Stimulated activated CD4-positive, alpha-beta T cell treated with anti-CD3 and anti-CD28 coated beads, TNF-alpha, amount 100 ng/mL, for 4 hours (primary cell): ENCODE measurements around the gene FGGY.

Source experiments
- DNase-seq, 3 experiments: peaks; one replicate each; pipeline ENCODE4 v3.0.0-alpha.2; 2020; ENCODE audit warnings: low read depth in 3 of 3

The FGGY gene

DNA sequence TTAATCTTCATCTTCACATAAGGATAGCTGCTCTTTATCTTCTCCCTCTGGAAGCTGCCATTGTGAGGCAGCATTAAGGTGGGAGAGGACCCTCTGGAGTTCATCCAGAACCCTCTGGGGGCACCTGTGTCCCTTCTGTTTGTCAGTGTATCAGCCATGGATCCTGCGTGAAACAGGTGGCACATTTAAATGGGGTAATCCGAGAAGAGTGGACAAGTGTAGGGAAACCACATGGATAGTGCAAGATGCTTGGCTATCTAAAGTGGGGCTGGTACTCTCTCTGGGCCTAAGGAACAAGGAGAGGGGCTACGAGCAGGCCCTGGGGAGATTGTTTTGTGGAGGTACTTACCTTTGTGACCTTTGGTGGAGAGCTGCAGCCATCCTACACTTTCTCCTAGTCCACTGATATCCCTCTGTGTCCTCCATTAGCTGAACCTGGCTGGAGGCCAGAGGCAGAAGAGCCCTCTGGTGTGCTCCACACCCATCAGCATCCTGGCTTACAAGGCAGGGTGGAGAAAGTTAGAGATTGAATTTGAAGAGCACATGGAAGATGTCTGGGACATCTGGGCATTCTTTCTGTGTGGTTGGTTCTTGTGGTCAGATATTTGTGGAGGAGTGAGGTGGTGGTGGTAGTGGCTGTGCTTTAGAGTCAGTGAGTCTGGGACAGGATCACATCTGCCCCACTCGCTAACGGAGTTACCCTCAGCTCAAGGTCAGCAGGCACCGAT is 117.7 kb downstream of the FGGY start:
- DNase-seq, result no peak

DNA sequence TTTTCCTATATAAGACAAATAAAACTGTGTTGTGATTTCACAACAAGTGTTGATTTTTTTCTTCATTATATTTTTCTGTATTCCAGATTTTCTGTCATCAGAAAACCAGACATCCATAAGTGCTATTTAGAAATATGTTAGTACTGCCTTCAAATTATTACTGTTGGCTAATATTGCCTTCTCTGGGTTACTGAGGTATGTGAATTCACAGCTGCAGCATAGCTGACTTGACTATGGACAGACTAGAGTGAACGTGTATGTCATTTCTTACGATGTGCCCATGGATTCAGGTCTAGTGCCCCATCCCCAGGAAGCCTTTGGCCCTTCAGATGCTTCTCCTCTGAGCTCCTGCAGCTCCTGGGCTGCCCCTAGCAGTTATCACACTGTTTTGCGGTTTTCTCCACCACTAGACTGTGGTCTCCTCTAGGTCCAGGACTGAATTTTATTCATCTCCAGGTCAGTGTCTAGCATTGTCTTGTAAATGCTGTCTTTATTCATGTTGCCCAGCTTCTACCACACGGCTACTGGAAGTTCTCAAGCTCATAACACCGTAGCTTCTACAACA is 118.5 kb downstream of the FGGY start:
- no peak for DNase-seq

DNA sequence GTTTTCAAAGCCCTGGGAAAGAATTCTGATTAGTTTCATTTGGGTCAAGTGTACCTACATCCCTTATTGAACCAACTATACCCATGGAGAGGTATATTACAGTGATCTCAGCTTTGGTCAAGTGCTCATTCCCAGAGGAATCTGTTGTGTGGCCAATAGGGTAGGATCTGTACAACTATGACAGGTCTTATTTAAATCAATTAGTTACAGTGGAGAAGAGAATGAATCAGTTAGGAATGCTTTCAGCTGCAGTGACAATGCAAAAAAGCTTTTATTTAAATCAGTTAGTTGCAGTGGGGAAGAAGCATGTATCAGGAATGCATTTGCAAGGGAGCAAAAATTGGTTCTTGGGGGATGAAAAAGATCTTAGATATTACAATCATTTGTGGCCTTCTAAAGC is 119.0 kb downstream of the FGGY start:
- DNase-seq, result no peak

DNA sequence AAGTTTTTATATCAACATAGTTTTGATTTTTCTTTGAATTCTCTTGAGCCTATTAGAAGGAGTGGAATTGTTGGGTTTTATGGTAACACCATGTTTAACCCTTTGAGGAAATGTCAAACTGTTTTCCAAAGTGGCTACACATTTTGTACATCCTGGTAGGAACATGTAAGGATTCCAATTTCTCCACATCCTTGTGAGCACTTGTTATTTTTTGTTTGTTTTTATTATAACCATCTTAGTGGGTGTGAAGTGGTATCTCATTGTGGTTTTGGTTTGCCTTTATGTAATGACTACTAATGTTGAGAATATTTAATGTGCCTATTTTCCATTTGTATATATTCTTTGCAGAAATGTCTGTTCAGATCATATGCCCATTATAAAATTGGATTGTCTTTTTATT is 120.5 kb downstream of the FGGY start:
- no peak for DNase-seq

DNA sequence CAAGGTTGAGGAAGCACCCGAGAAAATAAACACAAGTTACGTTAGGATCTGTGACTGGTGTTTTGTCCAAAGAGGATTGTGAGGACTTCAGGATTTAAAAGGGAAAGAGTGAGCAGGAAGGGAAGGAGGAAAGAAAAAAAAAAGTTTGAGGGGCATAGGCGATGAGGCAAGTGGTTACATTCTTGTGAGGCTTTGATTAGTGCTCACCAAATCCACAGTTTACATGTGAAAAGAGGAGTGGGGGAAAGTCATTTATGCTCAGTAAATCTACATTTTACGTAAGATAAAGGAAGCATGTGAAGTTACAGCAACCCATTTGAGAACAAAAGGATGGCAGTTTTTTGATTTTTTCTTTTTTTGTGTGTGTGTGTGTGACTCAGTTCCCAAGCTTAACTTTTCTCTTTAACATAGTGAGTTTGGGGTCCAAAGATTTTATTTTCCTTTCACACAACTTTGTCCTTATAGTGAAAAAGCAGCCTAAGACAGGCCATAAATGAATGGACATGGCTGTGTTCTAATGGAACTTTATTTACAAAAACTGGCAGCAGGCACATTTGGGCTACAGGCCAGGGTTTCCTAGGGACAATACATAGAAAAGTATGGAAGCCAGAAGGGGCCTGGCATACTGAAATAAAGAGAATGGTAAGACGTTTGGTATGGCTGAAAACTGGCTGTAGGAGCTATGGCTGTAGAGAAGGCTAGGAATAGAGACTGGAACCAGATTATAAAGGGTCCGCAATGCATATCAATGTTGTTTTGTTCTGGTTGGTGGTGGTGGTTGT is 121.7 kb downstream of the FGGY start:
- no peak for DNase-seq

DNA sequence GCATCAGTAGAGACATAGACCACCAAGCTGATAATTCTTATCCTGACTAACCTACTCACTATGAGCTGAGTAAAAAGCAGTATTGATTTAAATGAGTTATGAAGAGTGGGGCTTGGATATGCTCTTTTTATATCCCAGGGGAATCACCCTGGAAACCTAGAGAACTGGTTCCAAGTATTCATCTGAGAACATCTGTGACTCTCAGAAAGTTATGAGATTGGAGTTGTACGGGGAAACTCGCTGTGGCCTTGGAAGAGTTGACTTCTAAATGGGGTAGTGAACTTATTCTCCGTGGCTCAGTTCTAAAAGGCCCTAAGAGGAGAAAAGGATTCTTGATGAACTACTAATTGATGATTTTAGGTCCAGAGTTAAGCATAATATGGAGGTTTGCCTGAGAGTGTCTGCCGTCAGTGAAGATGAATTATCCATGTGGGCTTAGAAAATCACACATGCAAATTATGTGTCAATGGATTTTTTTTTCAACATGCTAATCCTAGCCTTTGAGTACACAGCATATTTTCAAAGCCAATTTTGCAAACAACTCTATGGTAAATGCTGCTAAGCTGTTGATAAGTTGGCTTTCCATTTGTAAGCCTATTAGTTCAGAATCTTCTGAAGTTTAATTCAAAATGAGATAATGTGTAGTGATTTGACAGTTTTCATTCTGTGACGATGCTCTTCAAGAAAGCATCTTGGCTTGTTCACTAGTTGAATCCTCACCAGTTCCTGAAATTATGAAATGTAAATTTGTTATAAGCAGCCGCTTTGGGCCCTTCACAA is 122.7 kb downstream of the FGGY start:
- no peak for DNase-seq

DNA sequence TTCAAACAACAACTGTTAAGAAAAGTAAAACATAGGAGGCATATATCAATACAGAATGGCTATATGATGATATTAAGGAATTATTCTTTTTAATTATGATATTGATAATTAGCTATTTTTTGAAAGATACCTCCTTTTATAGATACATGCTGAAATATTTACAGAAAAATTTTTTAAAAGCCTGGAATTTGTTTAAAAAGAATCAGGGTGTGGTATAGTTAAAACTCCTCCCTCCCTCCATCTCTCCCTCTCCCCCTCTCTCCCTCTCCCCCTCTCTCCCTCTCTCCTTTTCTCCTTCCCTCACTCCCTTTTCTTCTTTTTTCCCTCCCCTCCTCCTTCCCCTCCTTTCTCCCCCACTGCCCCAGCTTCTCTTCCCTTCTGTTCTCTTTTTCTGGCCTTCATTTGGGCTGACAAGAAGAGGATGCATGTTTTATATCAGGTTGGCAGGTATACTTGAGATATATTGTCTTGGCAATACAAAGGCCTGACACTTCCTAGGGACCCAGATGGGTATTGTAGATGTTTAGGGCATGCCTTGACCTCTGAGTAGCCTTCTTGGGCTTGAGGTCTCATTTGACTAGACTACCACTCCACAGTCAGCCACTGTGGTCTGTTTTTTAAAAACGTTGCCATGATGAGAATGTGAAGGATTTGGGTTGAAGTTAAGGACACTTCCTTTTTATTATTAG is 124.5 kb downstream of the FGGY start:
- DNase-seq, result no peak

DNA sequence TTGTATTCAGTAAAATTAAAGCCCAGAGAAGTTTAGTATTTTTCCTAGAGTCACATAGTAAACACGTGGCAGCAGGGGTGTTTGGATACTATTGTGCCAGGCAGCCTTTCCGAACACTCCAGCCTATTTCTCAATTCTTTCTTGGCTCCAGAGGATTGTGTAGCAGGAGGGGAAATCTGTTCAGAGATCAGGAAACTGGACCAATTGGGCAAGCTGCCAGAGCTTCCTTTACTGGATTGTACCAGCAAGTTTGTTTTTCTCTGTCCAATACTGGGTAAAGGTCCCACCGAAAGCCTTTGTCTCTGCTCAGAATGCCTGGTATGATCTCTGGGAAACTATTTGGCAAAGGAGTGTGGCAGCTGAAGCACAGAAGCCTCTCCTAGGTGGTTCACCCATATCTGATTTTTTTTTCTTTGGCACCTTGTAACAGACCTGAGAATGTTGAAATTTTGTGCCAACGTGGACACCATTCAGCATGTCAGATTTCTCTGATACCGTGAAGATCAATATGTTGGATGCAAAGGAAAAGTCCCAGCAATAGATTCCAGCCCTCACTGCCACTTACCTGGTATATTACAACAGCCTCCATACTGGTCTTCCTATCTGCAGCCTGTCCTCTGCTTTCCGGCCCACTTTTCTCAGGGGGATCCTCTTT is 126.2 kb downstream of the FGGY start:
- DNase-seq, result no peak

DNA sequence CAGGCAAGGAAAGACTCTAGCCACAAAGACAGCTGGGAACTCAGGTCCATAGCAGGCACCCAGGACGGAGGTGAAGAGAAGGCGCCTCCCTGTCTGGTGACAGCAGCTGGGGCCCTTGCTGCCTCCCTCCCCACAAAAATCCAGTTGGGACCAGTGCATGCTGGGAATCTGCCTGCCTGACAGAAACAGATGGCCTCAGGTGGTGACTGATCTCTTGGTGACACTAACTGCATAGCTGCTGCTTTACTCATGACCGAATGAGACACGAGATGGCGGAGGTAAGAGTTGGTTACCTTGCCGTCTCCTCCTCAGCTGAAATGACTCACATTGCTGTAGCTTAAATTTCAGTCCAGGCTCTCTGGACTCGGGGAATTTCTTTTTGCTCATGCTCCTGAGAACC is 130.3 kb downstream of the FGGY start:
- no peak for DNase-seq

DNA sequence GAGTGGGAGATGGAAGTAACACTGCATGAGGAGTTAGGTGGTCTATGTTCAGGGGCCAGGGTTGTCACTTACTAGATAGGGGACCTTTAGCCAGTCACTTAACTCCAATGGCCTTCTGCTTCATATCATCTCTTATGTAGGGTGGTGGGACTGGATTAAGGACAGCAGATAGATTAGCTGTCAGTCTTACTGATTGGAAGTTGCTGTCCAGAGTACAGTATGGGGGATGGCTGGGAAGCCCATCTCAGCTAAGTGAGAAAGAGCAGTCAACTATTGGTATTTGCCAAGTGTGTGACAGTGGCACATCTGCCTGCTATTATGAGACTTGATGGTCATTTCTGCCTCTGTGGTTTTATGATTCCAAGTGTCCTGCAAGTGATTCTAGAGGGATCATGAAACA is 130.9 kb downstream of the FGGY start:
- no peak for DNase-seq

DNA sequence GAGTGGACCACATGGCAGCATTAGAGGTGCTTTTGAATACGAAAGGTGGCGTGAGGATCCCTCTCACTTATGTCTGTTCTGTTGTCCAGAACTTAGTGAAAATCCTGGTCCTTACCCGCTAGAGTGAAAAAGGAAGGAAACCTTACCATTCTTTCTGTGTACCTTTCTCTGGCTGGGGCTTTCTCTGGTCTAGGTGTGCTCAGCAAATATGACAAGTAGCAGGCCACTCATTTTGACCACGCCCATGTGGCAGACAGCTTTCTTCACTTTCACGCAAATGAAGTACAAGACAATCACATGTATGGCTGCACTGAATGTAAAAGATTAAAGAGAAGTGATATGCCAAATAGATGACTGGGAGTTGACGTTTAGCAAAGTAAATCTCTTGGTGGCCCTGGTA is 131.9 kb downstream of the FGGY start:
- no peak for DNase-seq

DNA sequence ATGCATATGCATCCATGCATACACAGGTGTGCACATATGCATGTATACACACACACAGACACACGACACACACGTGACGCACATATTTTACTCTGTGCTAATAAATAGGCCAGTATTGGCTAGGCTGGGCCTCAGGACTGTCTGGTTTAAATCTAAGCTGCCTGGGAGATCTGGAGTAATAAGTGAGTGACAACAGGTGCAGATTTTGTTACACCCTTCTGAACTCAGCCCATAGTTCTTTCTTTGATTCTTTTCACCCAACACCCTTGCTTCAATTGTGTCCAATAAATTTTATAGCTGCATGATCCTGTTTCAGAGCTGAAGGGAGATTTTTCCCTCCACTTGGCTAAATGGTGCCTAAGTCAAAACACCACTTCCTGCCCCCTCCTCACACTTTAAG is 132.8 kb downstream of the FGGY start:
- DNase-seq, result no peak

DNA sequence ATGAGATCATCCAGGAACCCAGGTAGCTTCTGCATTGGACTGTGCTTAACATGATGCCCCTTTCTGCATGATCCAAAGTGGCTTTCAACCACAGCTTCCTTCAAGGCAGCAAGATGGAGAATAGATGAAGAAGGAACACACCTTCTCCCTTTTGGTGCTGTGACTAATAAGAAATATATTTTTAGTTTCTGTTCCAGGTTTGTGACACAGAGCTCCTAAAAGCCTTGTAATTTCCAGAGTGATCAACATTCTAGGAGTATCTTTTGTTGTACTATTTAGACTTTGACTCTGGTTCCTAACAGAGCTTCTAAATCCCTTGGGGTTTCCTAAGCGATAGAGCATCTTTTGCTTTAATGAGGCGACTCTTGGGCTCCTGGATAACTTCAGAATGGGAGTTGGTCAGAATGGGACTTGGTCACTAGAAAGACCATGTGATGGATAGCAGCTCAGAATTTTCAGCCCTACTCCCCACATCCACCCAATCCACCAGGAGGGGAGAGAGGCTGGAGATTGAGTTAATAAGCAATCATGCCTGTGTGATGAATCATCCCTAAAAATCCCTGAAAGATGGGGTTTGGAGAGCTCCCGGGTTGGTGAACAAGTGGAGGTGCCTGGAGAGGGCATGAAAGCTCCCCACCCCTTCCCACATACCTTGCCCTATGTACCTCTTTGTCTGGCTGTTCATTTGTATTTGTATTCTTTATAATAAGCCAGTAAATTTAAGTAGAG is 134.8 kb downstream of the FGGY start:
- DNase-seq, result no peak

DNA sequence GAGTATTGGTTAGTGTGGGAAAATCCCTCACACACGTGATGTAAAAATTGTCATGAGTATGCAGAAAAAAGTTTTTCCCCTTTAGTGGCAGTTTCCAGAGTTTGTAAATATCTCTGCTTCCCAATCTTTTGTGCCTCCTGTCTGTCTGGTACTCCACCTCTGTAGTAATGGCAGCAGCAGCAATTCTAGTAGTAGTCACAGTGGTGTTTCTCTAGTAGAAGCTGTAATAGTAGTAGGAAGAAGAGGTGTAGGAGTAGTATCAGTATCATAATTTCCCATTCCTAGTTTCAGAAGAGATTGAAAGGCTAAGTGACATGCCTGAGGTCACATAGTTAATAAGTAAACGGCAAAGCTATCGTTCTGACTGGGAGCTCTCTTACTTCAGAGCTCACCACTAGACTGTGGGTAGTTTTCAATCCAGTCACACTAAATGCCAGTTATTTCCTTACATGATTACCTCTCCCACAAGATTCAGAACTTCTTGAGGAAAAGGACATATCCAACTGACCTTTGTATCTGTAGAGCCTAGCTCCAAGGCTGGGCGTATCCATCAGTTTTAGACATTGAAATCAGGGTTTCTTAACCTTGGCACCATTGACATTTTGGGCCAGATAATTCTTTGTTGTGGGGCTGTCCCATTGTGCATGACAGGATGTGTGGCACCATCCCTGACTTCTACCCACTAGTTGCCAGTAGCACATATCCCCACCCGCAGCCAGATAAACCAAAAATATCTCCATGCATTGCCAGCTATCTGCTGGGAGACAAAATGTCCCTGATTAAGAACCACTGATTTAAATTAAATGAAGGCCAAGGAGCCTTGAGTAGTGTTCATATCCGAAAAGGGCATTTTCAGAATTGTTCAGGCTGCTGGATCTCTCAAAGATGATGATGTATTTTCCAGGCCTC is 135.9 kb downstream of the FGGY start:
- no peak for DNase-seq

DNA sequence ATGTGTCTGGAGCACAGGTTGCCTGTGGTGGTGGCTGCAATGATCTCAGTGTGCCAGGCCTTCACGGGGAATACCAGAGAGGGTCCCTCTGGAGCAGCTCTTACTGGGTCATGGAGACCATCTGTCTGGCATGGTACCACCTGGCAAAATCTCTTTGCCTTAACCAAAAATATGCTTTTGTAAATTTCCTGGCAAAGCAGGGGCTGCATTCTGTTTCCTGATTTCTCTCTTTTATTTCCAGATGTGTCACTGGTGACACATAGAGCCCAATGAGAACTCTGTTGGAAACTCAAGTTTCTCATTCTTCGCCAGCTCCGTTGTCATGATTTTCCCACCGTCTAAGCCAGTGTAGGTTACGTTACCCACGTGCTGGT is 136.5 kb downstream of the FGGY start:
- DNase-seq, result no peak

DNA sequence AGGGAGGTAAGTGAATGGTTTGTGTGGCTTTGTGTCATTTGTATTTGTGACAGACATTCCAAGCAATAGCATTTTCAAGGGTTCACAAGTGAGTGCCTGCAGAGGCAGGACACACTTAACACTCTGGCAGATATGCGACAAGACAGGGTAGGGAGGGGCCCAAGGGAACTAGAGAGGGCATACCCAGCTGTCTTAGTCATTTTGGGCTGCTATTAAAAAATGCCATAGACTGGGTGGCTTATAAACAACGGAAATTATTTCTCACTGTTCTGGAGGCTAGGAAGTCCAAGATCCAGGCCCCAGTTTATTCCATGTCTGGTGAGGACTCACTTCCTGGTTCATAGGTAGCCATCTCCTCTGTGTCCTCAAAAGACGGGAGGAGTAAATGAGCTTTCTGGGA is 137.4 kb downstream of the FGGY start:
- DNase-seq, result no peak

DNA sequence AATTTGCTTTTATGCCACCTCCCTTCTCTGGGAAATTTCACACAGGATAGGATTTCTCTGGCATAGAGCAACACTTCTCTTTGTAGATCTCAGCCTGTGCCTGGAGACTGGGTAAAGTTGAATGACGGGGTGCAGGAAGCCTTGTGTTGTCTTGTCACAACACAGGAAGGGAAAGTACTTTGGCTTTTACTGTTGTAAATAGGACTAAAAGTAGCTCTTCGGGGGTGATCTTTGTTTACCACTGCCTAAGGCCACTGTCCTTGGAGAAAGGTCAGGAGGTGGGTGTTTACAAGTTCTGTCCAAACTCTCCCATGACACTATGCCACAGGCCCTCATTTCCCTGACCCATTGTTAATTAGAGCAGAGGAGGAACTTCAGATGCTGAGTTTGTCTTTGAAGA is 139.7 kb downstream of the FGGY start:
- no peak for DNase-seq

DNA sequence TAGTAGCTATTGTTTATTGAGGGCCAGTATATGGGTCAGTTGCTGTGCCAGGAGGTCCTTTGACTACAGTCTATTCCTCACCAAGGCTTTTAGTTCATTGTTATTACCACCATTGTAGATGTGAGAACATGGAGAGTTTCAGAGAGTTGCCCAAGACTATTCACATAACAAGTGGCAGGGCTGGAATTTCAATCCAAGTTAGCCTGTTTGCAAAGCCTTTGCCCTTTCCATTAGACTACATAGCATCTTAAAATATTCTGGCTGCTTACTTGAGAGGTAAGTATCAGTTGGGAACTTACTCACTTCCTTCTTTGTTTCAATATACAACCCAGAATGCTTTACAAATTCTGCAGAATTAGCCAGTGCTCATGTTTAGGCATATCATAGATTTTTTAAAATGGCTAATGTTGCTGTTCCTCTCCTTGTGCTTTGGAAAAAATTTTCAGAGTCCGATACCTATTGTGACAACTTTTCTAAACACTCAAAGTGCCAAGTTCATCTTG is 141.2 kb downstream of the FGGY start:
- no peak for DNase-seq

DNA sequence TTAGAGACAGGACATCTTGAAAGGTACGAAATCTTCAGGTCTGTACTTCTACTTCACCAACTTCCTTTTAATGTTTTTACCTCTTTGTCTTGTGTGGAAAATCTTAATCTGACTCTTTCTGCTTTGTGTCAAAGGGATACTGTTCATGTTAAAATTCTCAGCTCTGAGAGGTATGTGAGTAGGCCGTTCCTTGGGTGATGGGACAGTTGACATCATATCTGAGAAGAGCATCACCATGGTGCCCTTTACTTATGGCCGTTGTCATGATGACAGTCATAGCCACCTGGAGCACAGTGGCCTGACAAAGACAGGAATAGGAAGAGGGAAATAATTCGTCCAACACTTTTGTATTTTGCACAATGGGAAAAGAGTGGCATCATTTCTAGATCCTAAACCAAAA is 145.6 kb downstream of the FGGY start:
- DNase-seq, result no peak
